T-cell (primary cell): Measurements from ENCODE around the gene ATG5. TPM values are rescaled to one million over a fixed set of nuclear protein-coding genes. Genes with fewer than 3 reads are reported as not detected.

Source experiments
- ATAC-seq, 4 experiments: fragments of 200-7000 bp in 3 of 4; fragments of 150-1000 bp in 1 of 4; cut with Tn5 transposase; replicated peaks in 1 of 4; 1 replicate in 3 of 4; 2 replicates in 1 of 4; pipeline ENCODE4 v1.10.0; 2021; ENCODE audit warnings: moderate library complexity in 3 of 4, mild to moderate bottlenecking in 2 of 4, moderate number of reproducible peaks in 1 of 4
- CTCF ChIA-PET, 2 donors: fragments of 300-600 bp; sonication (Branson Sonifier 250); formaldehyde crosslinking; loops; one replicate each; lab custom pipeline; 2022; ENCODE audit warnings: antibody characterized with exemption in 2 of 2; lab: Charles Lee
- POLR2A ChIA-PET, 2 donors: fragments of 300-600 bp; sonication (Branson Sonifier 250); formaldehyde crosslinking; loops; one replicate each; lab custom pipeline; 2022; ENCODE audit warnings: antibody characterized with exemption in 2 of 2; lab: Charles Lee
- DNase-seq, 35 experiments: peaks; one replicate each; pipeline versions ENCODE4 v3.0.0 to v3.0.0-alpha.2; 2013 to 2023
- H3K27ac ChIP-seq: one replicate; pipeline ENCODE4 v1.5.1; 2013; ENCODE audit warnings: low read length
- H3K27me3 ChIP-seq, 2 experiments: replicated peaks in 1 of 2; 1 replicate in 1 of 2; 2 replicates in 1 of 2; pipeline versions ENCODE4 v1.6.1 to v1.7.0; 2013; ENCODE audit warnings: low read length in 1 of 2, mixed read lengths in 1 of 2; ENCODE audit not compliant: control insufficient read depth in 2 of 2, insufficient read depth in 2 of 2; ENCODE audit errors: extremely low read depth in 1 of 2
- H3K36me3 ChIP-seq, 2 donors: 1 replicate in 1 of 2; 2 replicates in 1 of 2; pipeline versions ENCODE4 v1.6.1 to v1.7.0; 2013; ENCODE audit warnings: low read length in 1 of 2; ENCODE audit not compliant: control insufficient read depth in 2 of 2, insufficient read depth in 1 of 2; ENCODE audit errors: extremely low read depth in 1 of 2
- H3K4me1 ChIP-seq, 2 experiments: 1 replicate in 1 of 2; 2 replicates in 1 of 2; pipeline versions ENCODE4 v1.6.1 to v1.7.0; 2013; ENCODE audit warnings: low read length in 2 of 2, mixed read lengths in 1 of 2; ENCODE audit not compliant: insufficient read depth in 2 of 2, control insufficient read depth in 1 of 2; ENCODE audit errors: extremely low read depth in 1 of 2
- H3K4me3 ChIP-seq, 2 donors: 1 replicate in 1 of 2; 2 replicates in 1 of 2; pipeline versions ENCODE4 v1.5.1 to v1.7.0; 2013; ENCODE audit warnings: mild to moderate bottlenecking in 2 of 2, low read length in 1 of 2, moderate library complexity in 1 of 2; ENCODE audit not compliant: control insufficient read depth in 1 of 2; ENCODE audit errors: extremely low read depth in 1 of 2
- H3K9me3 ChIP-seq: 2 replicates; pipeline ENCODE4 v1.7.0; 2013
- H3K27ac Mint-ChIP-seq, 2 donors: one replicate each; pipeline ENCODE4 v1.8.0; 2020 to 2021; ENCODE audit warnings: mild to moderate bottlenecking in 2 of 2, mixed read lengths in 2 of 2
- H3K27me3 Mint-ChIP-seq, 2 donors: one replicate each; pipeline ENCODE4 v1.8.0; 2021 to 2022; ENCODE audit warnings: mixed read lengths in 2 of 2
- H3K36me3 Mint-ChIP-seq: one replicate; pipeline ENCODE4 v1.8.0; 2021; ENCODE audit warnings: mixed read lengths
- H3K4me1 Mint-ChIP-seq, 3 donors: one replicate each; pipeline ENCODE4 v1.8.0; 2020 to 2022; ENCODE audit warnings: mixed read lengths in 3 of 3, mild to moderate bottlenecking in 1 of 3
- H3K4me3 Mint-ChIP-seq, 3 donors: one replicate each; pipeline ENCODE4 v1.8.0; 2020 to 2022; ENCODE audit warnings: mild to moderate bottlenecking in 3 of 3, mixed read lengths in 3 of 3, moderate library complexity in 3 of 3
- H3K9me3 Mint-ChIP-seq, 3 donors: one replicate each; pipeline ENCODE4 v1.8.0; 2020 to 2022; ENCODE audit warnings: mixed read lengths in 3 of 3
- WGBS: methylation state at CpG from one replicate; pipeline ENCODE4 v1.1.5; 2013; ENCODE audit warnings: missing lambda C conversion rate; ENCODE audit not compliant: insufficient coverage; 5-methylcytosine and 5-hydroxymethylcytosine counted together
- total RNA-seq, 35 experiments: library from RNA in 6 of 35; stranded (reverse) in 6 of 35; fragments of 120-200 nt in 1 of 35; gene quantifications; one replicate each; pipeline versions ENCODE4 v1.2.1 to v1.2.4 and lab custom pipeline; 2013 to 2026

Gene ATG5
- total RNA-seq, 5 donors from 2014 or later (not counting 1 experiment from before 2014, with no cell fraction given) = 20.4 to 28.7 (median 23.7) TPM

GRCh38 chr6:106180208-106180607, 145.4 kb downstream of the ATG5 start:
- Histone ChIP-seq H3K4me1 (peaks cover 7 to 19% of the 10 kb centered on the region in 2 experiments), H3K27ac (peak overlapping the region; percentile 53), H3K36me3 (no peaks in the 10 kb centered on the region), H3K9me3 (no peaks in the 10 kb centered on the region), H3K4me3 (no peak overlapping the region), H3K27me3 (no peaks in the 10 kb centered on the region)
- Mint-ChIP-seq H3K27ac (no peak overlapping the region), H3K36me3 (peaks cover 3% of the 10 kb centered on the region), H3K27me3 (no peaks in the 10 kb centered on the region), H3K9me3 (no peaks in the 10 kb centered on the region), H3K4me1 (peaks cover 7 to 39% (median 18%) of the 10 kb centered on the region in 3 donors), H3K4me3 (no peak overlapping the region)
- ATAC-seq = peak; percentile 40 to 73 (median 70)
- WGBS = 25% methylated on average over 2 of the region's 4 CpGs
- POLR2A ChIA-PET = interaction anchor here in 1 of 2 donors (0.7 kb wide), 1 partner anchor 237 kb away, joined by 3 read pairs; no protein-coding TSS in a partner anchor
- DNase-seq = no peak
- CTCF ChIA-PET = interaction anchor here in 1 of 2 donors (0.6 kb wide), 1 partner anchor 161 kb away, joined by 3 read pairs; no protein-coding TSS in a partner anchor

DNA sequence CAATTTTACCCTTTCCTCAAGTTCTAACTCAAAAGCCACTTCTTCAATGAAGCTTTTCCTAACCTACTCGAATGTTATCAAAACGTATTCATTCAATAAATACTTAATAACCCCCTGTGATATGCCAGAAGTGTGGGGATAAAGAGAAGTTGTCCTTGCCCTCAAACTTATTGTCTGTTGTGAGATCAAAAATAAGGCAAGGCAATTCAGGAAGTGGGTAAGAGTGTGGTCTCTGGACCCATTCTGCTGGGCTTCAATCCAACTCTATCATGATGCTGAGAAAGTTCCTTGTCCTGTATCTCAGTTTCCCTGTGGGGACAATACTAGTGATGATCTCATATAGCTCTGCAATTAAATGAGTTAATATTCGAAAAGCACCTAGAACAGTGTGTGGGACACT, 146.7 kb downstream of the ATG5 start:
- H3K36me3 Mint-ChIP-seq = no peaks in the 10 kb centered on the region
- no peak overlapping the region for H3K27ac ChIP-seq
- ATAC-seq (peak in 1 of 4 experiments; percentile 24), DNase-seq (no peak)
- H3K9me3 Mint-ChIP-seq = no peaks in the 10 kb centered on the region
- H3K27ac Mint-ChIP-seq = peak overlapping the region in 1 of 2 donors; percentile 23
- H3K4me1 Mint-ChIP-seq = peaks cover 9 to 33% (median 17%) of the 10 kb centered on the region in 3 donors
- H3K36me3 ChIP-seq = no peaks in the 10 kb centered on the region
- no CpG with 5 or more reads among the region's 3 CpGs for WGBS
- no peak overlapping the region for H3K4me3 Mint-ChIP-seq
- no peaks in the 10 kb centered on the region for H3K27me3 ChIP-seq
- H3K4me3 ChIP-seq = no peak overlapping the region
- H3K4me1 ChIP-seq = peaks cover 7 to 19% of the 10 kb centered on the region in 2 experiments
- CTCF ChIA-PET = interaction anchor here in 1 of 2 donors (0.5 to 1.1 kb wide), 2 partner anchors 9 to 28 kb away, joined by 3 read pairs; no protein-coding TSS in a partner anchor
- H3K9me3 ChIP-seq = no peaks in the 10 kb centered on the region
- POLR2A ChIA-PET = no interaction called here
- no peaks in the 10 kb centered on the region for H3K27me3 Mint-ChIP-seq

DNA sequence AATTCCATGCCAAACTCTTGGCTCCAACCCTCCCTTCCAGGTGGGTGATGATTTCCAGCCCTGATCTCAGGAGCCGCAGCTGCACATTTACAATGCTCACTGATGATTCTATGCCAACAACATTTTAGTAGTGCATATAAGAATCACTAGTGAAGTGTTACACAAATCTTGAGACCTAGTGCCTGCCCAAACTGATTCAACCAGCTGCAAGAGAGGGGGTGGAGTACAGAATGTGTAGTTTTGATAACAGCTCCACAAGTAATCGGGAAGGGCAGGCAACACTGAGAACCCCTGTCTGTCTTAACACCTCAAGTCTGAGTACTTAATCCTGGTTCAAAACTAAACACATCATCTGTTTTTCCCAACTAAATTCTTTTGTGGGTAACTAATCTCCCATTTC, 147.8 kb downstream of the ATG5 start:
- peaks cover 16 to 30% (median 16%) of the 10 kb centered on the region in 3 donors for H3K4me1 Mint-ChIP-seq
- WGBS = no CpG with 5 or more reads among the region's 2 CpGs
- DNase-seq (no peak), ATAC-seq (no peak)
- no peaks in the 10 kb centered on the region for H3K27me3 Mint-ChIP-seq
- Histone ChIP-seq H3K27ac (no peak overlapping the region), H3K36me3 (no peaks in the 10 kb centered on the region), H3K4me3 (no peak overlapping the region), H3K4me1 (peaks cover 8 to 19% of the 10 kb centered on the region in 2 experiments), H3K9me3 (no peaks in the 10 kb centered on the region), H3K27me3 (no peaks in the 10 kb centered on the region)
- H3K9me3 Mint-ChIP-seq = no peaks in the 10 kb centered on the region
- no peak overlapping the region for H3K27ac Mint-ChIP-seq
- H3K36me3 Mint-ChIP-seq = no peaks in the 10 kb centered on the region
- ChIA-PET CTCF (no interaction called here), POLR2A (no interaction called here)
- H3K4me3 Mint-ChIP-seq = no peak overlapping the region

DNA sequence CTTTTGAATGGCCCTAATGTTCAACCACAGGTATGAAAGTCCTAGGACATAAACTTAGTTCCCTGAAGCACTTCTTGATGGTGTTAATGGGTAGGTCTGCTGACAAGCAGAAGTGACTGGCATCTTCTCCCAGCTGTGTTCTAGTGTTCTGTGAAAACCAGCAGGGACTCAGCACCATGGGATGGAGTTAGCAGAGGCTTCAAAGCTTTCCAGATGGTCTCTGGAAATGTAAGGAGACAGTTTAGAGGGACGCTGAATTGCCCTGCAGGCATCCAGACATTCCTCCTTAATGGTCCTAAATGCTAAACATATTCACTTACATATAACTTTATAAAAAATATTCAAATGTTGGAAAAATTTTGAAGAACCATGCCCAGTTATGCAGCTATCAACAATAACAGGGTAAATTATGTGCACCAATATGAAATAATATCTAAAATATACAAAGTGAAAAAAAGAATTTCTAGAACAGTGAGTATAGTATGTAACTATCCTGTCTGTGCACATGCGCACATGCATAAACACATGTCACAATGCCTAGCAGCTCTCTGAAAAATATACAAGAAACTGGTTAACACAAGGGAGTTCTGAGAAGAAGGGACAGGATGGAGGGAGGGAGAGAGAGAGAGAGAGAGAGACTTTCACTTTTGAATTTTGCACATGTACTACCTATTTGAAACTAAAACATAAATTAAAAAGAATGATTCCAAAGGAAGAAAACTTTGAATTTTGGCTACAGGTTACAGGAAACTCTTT, 152.3 kb downstream of the ATG5 start:
- ATAC-seq (peak; percentile 40 to 67 (median 50)), DNase-seq (no peak)
- POLR2A ChIA-PET = interaction anchor here (0.5 to 1.1 kb wide), 2 partner anchors 9 to 1600 kb away, joined by 3 read pairs; no protein-coding TSS in a partner anchor
- CTCF ChIA-PET = no interaction called here
- Histone ChIP-seq H3K9me3 (no peaks in the 10 kb centered on the region), H3K27me3 (no peaks in the 10 kb centered on the region), H3K4me3 (no peak overlapping the region), H3K36me3 (no peaks in the 10 kb centered on the region), H3K27ac (no peak overlapping the region), H3K4me1 (peaks cover 2% of the 10 kb centered on the region in 2 experiments)
- WGBS = no CpG with 5 or more reads among the region's 2 CpGs
- Mint-ChIP-seq H3K4me3 (peak overlapping the region in 1 of 3 donors; percentile 11), H3K27me3 (no peaks in the 10 kb centered on the region), H3K27ac (peak overlapping the region; percentile 74 to 79), H3K4me1 (peaks cover 14 to 27% (median 14%) of the 10 kb centered on the region in 3 donors), H3K9me3 (no peaks in the 10 kb centered on the region), H3K36me3 (no peaks in the 10 kb centered on the region)

DNA sequence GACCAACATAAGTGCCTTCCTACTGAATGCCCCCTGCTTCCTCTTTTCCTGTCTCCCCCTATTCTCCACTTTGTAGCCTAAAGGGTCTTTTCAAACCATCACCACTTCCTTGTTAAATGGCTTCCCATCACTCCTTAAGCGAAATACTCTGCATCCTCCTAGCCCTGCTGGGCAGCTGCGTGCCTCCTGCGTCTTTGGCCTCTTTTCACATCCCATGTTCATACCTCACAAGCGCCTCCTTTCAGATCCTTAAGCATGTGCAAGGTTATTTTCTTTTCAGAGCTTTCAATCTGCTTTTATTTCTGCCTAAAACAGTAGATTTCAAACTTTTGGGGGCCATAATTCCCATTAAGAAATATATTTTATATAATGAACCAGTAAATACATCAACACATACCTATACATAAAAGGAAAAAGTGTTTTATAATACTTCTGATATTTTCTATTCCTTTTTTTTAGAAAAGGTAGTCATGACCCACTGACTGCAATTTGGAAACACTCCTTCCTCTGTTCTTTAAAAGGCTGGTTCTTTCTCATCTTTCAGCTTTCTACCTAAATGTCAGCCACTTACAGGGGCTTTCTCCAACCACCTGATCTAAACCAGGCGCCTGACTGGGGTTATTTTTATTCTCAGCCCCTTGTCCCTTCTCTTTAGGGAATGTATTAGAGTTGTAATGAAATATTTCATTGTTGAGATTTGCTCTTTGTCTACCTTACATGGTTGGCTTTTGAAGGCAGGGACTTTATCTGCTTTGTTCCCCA, 155.3 kb downstream of the ATG5 start:
- Histone ChIP-seq H3K27me3 (no peaks in the 10 kb centered on the region), H3K4me1 (peaks cover 2 to 5% of the 10 kb centered on the region in 2 experiments), H3K9me3 (no peaks in the 10 kb centered on the region), H3K36me3 (no peaks in the 10 kb centered on the region), H3K27ac (no peak overlapping the region), H3K4me3 (no peak overlapping the region)
- no peak overlapping the region for H3K4me3 Mint-ChIP-seq
- H3K4me1 Mint-ChIP-seq = peaks cover 17 to 25% (median 22%) of the 10 kb centered on the region in 3 donors
- CTCF ChIA-PET = no interaction called here
- no peak overlapping the region for H3K27ac Mint-ChIP-seq
- H3K9me3 Mint-ChIP-seq = no peaks in the 10 kb centered on the region
- H3K27me3 Mint-ChIP-seq = no peaks in the 10 kb centered on the region
- no peak for DNase-seq
- no peak for ATAC-seq
- POLR2A ChIA-PET = interaction anchor here in 1 of 2 donors (1.2 kb wide), 1 partner anchor 12 kb away, joined by 3 read pairs; no protein-coding TSS in a partner anchor
- 100% methylated on average over 1 of the region's 5 CpGs for WGBS
- H3K36me3 Mint-ChIP-seq = no peaks in the 10 kb centered on the region

GRCh38 chr6:106169517-106169916, 156.0 kb downstream of the ATG5 start:
- Mint-ChIP-seq H3K9me3 (no peaks in the 10 kb centered on the region), H3K27ac (no peak overlapping the region), H3K36me3 (no peaks in the 10 kb centered on the region), H3K4me3 (no peak overlapping the region), H3K4me1 (peaks cover 20 to 30% (median 25%) of the 10 kb centered on the region in 3 donors), H3K27me3 (no peaks in the 10 kb centered on the region)
- DNase-seq (no peak), ATAC-seq (no peak)
- no peak overlapping the region for H3K4me3 ChIP-seq
- peaks cover 2 to 10% of the 10 kb centered on the region in 2 experiments for H3K4me1 ChIP-seq
- ChIA-PET POLR2A (interaction anchor here in 1 of 2 donors (1.2 kb wide), 1 partner anchor 12 kb away, joined by 3 read pairs; no protein-coding TSS in a partner anchor), CTCF (no interaction called here)
- no peaks in the 10 kb centered on the region for H3K27me3 ChIP-seq
- no CpG with 5 or more reads among the region's 5 CpGs for WGBS
- H3K27ac ChIP-seq = no peak overlapping the region
- H3K36me3 ChIP-seq = no peaks in the 10 kb centered on the region
- H3K9me3 ChIP-seq = no peaks in the 10 kb centered on the region
